ENCODE measurements around the gene ROCK2. TPM values are rescaled to one million over a fixed set of nuclear protein-coding genes. Genes with fewer than 3 reads are reported as not detected.

Gene ROCK2
- total and polyA plus RNA-seq, 9 of the 15 experiments (the other 6 are each of a cell fraction or from before 2014, with no cell fraction given): 4.9 to 30.6 (median 14.3) TPM

- TF ChIP-seq, protein P1, sequence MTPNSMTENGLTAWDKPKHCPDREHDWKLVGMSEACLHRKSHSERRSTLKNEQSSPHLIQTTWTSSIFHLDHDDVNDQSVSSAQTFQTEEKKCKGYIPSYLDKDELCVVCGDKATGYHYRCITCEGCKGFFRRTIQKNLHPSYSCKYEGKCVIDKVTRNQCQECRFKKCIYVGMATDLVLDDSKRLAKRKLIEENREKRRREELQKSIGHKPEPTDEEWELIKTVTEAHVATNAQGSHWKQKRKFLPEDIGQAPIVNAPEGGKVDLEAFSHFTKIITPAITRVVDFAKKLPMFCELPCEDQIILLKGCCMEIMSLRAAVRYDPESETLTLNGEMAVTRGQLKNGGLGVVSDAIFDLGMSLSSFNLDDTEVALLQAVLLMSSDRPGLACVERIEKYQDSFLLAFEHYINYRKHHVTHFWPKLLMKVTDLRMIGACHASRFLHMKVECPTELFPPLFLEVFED (CRISPR knock-in tag; conservative IDR thresholded peaks at IDR 0.05): no peak
- TF ChIP-seq TSC22D4 (tag; IDR thresholded peaks at IDR 0.05): no peak
- TF ChIP-seq RCOR1 (IDR thresholded peaks at IDR 0.05; ENCODE audit: borderline replicate concordance in 1 of 2, low read depth in 2 of 2, low read length in 2 of 2): peak in 1 of 2 experiments; percentile 36; a peak in 1 of 4 replicates
- peak; percentile 85 for TF ChIP-seq JUN (IDR thresholded peaks at IDR 0.05; ENCODE audit: borderline replicate concordance, low read depth, low read length)
- TF ChIP-seq JUN (CRISPR knock-in tag; IDR thresholded peaks at IDR 0.05; ENCODE audit: borderline replicate concordance): no peak; the same call in 1 of the 2 replicates
- no peak for TF ChIP-seq NFIC (IDR thresholded peaks at IDR 0.05)
- peak; percentile 52 to 70; a peak in 2 of 4 replicates for TF ChIP-seq FOXK2 (conservative IDR thresholded peaks at IDR 0.05 in 1 of 2, IDR thresholded peaks at IDR 0.05 in 1 of 2; ENCODE audit: low read depth in 2 of 2)
- TF ChIP-seq MAZ (CRISPR knock-in tag; conservative IDR thresholded peaks at IDR 0.05 in 1 of 2, IDR thresholded peaks at IDR 0.05 in 1 of 2): 0 out of 4 replicates have a peak, but pooled peaks of 1 of the 2 experiments have one; percentile 18
- TF ChIP-seq HNRNPLL (IDR thresholded peaks at IDR 0.05; ENCODE audit: low read depth, low read length, poor library complexity, severe bottlenecking): no peak
- TF ChIP-seq FOXM1 (IDR thresholded peaks at IDR 0.05; ENCODE audit: low read depth): peak; percentile 72; the same call in 1 of the 2 replicates
- TF ChIP-seq FOXM1 (CRISPR knock-in tag; IDR thresholded peaks at IDR 0.05; ENCODE audit: low read depth): no peak
- no peak for TF ChIP-seq MCM7 (IDR thresholded peaks at IDR 0.05)
- peak in 1 of 3 experiments; percentile 61 for TF ChIP-seq YY1 (IDR thresholded peaks at IDR 0.05; ENCODE audit: borderline replicate concordance in 1 of 3, control insufficient read depth in 1 of 3, extremely low read depth in 1 of 3, insufficient read depth in 3 of 3, insufficient read length in 1 of 3, insufficient replicate concordance in 2 of 3, low read depth in 1 of 3, low read length in 2 of 3)
- TF ChIP-seq ATF7 (IDR thresholded peaks at IDR 0.05): peak; percentile 71
- TF ChIP-seq CXXC5 (CRISPR knock-in tag; IDR thresholded peaks at IDR 0.05): 0 out of 2 replicates have a peak, but pooled peaks have one; percentile 23
- no peak for TF ChIP-seq SNIP1 (IDR thresholded peaks at IDR 0.05; ENCODE audit: low read depth)
- TF ChIP-seq SMARCA4 (IDR thresholded peaks at IDR 0.05): peak; percentile 79
- TF ChIP-seq SRF (CRISPR knock-in tag; IDR thresholded peaks at IDR 0.05): peak in 1 of 2 experiments; percentile 93; a peak in 3 of 4 replicates
- peak; percentile 42; the same call in 1 of the 2 replicates for TF ChIP-seq EHMT2 (IDR thresholded peaks at IDR 0.05)
- no peak for TF ChIP-seq ATF6 (CRISPR knock-in tag; IDR thresholded peaks at IDR 0.05)
- TF ChIP-seq NFATC3 (IDR thresholded peaks at IDR 0.05): peak; percentile 99
- no peak for TF ChIP-seq ZNF57 (CRISPR knock-in tag; IDR thresholded peaks at IDR 0.05)
- TF ChIP-seq, protein P2, sequence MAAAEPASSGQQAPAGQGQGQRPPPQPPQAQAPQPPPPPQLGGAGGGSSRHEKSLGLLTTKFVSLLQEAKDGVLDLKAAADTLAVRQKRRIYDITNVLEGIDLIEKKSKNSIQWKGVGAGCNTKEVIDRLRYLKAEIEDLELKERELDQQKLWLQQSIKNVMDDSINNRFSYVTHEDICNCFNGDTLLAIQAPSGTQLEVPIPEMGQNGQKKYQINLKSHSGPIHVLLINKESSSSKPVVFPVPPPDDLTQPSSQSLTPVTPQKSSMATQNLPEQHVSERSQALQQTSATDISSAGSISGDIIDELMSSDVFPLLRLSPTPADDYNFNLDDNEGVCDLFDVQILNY (CRISPR knock-in tag; IDR thresholded peaks at IDR 0.05): no peak
- TF ChIP-seq MYBL2 (IDR thresholded peaks at IDR 0.05; ENCODE audit: low read depth): peak; percentile 87
- no peak for TF ChIP-seq MYBL2 (CRISPR knock-in tag; IDR thresholded peaks at IDR 0.05; ENCODE audit: borderline replicate concordance)
These were observed 108.1 kb downstream of the ROCK2 start (continued) for GRCh38 chr2:11236335-11236734.
